ENCODE data around the gene E2F4. TPM values are rescaled to one million over a fixed set of nuclear protein-coding genes. Genes with fewer than 3 reads are reported as not detected.

The E2F4 gene
- total and polyA plus RNA-seq, 2 of the 13 experiments (the other 11 are each of a cell fraction or from before 2014, with no cell fraction given), result 84.8 to 91.2 TPM

DNA sequence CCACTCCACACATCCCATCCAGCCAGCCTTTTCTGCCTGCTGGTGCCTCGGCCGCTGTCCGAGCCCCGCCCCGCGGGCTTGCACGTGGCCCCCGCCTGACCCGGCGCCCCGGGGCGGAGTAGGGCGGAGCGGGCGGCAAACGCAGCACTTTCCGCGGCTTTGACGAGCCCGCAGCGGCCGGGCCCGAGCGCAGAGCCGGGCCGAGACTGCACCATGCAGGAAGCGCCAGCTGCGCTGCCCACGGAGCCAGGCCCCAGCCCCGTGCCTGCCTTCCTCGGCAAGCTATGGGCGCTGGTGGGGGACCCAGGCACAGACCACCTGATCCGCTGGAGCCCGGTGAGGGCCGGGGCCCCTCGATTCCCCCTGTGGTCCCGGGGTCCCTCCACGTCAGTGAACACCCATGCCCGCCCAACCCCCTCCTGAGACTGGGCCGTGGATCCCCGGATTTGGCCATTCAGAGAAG, 27.3 kb upstream of the E2F4 start, which contains the start of gene HSF4 (continued):
- TF ChIP-seq, protein P1, sequence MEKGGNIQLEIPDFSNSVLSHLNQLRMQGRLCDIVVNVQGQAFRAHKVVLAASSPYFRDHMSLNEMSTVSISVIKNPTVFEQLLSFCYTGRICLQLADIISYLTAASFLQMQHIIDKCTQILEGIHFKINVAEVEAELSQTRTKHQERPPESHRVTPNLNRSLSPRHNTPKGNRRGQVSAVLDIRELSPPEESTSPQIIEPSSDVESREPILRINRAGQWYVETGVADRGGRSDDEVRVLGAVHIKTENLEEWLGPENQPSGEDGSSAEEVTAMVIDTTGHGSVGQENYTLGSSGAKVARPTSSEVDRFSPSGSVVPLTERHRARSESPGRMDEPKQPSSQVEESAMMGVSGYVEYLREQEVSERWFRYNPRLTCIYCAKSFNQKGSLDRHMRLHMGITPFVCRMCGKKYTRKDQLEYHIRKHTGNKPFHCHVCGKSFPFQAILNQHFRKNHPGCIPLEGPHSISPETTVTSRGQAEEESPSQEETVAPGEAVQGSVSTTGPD (CRISPR knock-in tag; IDR thresholded peaks at IDR 0.05), result no peak
- no peak for TF ChIP-seq ZNF317 (CRISPR knock-in tag; IDR thresholded peaks at IDR 0.05)
- TF ChIP-seq SMARCC2 (IDR thresholded peaks at IDR 0.05), result no peak
- no peak for TF ChIP-seq TCF7L2 (IDR thresholded peaks at IDR 0.05; ENCODE audit: low read depth, low read length)
- no peak for TF ChIP-seq ZKSCAN5 (CRISPR knock-in tag; IDR thresholded peaks at IDR 0.05)
- TF ChIP-seq YEATS2 (CRISPR knock-in tag; IDR thresholded peaks at IDR 0.05; ENCODE audit: borderline replicate concordance), result 0 out of 2 replicates have a peak, but pooled peaks have one; percentile 17
- TF ChIP-seq, protein P2, sequence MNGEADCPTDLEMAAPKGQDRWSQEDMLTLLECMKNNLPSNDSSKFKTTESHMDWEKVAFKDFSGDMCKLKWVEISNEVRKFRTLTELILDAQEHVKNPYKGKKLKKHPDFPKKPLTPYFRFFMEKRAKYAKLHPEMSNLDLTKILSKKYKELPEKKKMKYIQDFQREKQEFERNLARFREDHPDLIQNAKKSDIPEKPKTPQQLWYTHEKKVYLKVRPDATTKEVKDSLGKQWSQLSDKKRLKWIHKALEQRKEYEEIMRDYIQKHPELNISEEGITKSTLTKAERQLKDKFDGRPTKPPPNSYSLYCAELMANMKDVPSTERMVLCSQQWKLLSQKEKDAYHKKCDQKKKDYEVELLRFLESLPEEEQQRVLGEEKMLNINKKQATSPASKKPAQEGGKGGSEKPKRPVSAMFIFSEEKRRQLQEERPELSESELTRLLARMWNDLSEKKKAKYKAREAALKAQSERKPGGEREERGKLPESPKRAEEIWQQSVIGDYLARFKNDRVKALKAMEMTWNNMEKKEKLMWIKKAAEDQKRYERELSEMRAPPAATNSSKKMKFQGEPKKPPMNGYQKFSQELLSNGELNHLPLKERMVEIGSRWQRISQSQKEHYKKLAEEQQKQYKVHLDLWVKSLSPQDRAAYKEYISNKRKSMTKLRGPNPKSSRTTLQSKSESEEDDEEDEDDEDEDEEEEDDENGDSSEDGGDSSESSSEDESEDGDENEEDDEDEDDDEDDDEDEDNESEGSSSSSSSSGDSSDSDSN (CRISPR knock-in tag; IDR thresholded peaks at IDR 0.05), result peak; percentile 96
- peak; percentile 86; the same call in 1 of the 2 replicates for TF ChIP-seq ZIK1 (CRISPR knock-in tag; IDR thresholded peaks at IDR 0.05; ENCODE audit: borderline replicate concordance, low read depth)
- TF ChIP-seq, protein P3, sequence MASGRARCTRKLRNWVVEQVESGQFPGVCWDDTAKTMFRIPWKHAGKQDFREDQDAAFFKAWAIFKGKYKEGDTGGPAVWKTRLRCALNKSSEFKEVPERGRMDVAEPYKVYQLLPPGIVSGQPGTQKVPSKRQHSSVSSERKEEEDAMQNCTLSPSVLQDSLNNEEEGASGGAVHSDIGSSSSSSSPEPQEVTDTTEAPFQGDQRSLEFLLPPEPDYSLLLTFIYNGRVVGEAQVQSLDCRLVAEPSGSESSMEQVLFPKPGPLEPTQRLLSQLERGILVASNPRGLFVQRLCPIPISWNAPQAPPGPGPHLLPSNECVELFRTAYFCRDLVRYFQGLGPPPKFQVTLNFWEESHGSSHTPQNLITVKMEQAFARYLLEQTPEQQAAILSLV (CRISPR knock-in tag; IDR thresholded peaks at IDR 0.05; ENCODE audit: borderline replicate concordance), result no peak
- TF ChIP-seq YEATS4 (CRISPR knock-in tag; IDR thresholded peaks at IDR 0.05; ENCODE audit: borderline replicate concordance), result peak; percentile 90
- TF ChIP-seq PHF5A (CRISPR knock-in tag; IDR thresholded peaks at IDR 0.05; ENCODE audit: low read depth, unreplicated experiment), result peak; percentile 84
- TF ChIP-seq, protein P4, sequence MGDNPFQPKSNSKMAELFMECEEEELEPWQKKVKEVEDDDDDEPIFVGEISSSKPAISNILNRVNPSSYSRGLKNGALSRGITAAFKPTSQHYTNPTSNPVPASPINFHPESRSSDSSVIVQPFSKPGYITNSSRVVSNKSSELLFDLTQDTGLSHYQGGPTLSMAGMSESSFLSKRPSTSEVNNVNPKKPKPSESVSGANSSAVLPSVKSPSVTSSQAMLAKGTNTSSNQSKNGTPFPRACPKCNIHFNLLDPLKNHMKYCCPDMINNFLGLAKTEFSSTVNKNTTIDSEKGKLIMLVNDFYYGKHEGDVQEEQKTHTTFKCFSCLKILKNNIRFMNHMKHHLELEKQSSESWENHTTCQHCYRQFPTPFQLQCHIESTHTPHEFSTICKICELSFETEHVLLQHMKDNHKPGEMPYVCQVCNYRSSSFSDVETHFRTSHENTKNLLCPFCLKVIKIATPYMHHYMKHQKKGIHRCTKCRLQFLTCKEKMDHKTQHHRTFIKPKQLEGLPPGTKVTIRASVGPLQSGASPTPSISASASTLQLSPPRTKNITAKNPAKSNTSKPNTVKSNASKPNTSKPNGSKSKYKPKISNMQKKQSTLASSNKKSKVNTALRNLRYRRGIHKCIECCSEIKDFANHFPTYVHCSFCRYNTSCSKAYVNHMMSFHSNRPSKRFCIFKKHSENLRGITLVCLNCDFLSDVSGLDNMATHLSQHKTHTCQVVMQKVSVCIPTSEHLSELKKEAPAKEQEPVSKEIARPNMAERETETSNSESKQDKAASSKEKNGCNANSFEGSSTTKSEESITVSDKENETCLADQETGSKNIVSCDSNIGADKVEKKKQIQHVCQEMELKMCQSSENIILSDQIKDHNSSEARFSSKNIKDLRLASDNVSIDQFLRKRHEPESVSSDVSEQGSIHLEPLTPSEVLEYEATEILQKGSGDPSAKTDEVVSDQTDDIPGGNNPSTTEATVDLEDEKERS (CRISPR knock-in tag; IDR thresholded peaks at IDR 0.05), result no peak
- peak; percentile 95 for TF ChIP-seq ZNF160 (CRISPR knock-in tag; IDR thresholded peaks at IDR 0.05)
- no peak for TF ChIP-seq SIX4 (CRISPR knock-in tag; IDR thresholded peaks at IDR 0.05)
- peak; percentile 86 for TF ChIP-seq CCDC6 (CRISPR knock-in tag; IDR thresholded peaks at IDR 0.05)
- TF ChIP-seq HNRNPH1 (optimal IDR thresholded peaks at IDR 0.05; ENCODE audit: low read depth, low read length), result no peak
- TF ChIP-seq JDP2 (CRISPR knock-in tag; IDR thresholded peaks at IDR 0.05; ENCODE audit: borderline replicate concordance), result 0 out of 2 replicates have a peak, but pooled peaks have one; percentile 44
- peak; percentile 78; the same call in 1 of the 2 replicates for TF ChIP-seq MTF1 (CRISPR knock-in tag; IDR thresholded peaks at IDR 0.05)
- no peak for TF ChIP-seq ZNF720 (CRISPR knock-in tag; IDR thresholded peaks at IDR 0.05)
- TF ChIP-seq, protein P5, sequence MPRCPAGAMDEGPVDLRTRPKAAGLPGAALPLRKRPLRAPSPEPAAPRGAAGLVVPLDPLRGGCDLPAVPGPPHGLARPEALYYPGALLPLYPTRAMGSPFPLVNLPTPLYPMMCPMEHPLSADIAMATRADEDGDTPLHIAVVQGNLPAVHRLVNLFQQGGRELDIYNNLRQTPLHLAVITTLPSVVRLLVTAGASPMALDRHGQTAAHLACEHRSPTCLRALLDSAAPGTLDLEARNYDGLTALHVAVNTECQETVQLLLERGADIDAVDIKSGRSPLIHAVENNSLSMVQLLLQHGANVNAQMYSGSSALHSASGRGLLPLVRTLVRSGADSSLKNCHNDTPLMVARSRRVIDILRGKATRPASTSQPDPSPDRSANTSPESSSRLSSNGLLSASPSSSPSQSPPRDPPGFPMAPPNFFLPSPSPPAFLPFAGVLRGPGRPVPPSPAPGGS (CRISPR knock-in tag; IDR thresholded peaks at IDR 0.05), result peak; percentile 88; the same call in 1 of the 2 replicates
- no peak for TF ChIP-seq SNRNP70 (IDR thresholded peaks at IDR 0.05; ENCODE audit: low read depth, low read length)
